Left colon (tissue), 2 donors: ENCODE results near the gene KRTAP2-3. TPM values are rescaled to one million over a fixed set of nuclear protein-coding genes. Genes with fewer than 3 reads are reported as not detected.

Experiments
- ATAC-seq: fragments of 200-7000 bp; cut with Tn5 transposase; one replicate; pipeline ENCODE4 v1.9.1; 2020; ENCODE audit warnings: mild to moderate bottlenecking, moderate library complexity
- DNase-seq, 2 donors: peaks; one replicate each; pipeline ENCODE4 v3.0.0-alpha.2; 2020
- intact Hi-C, 2 donors: fragments of 100-400 bp; cut with DNase I in 1 of 2; cut with micrococcal nuclease in 1 of 2; formaldehyde crosslinking; loops; one replicate each; pipeline versions ENCODE4 v1.11.2 to v1.14.0; 2022; cut with DNase I, micrococcal nuclease
- total RNA-seq, 2 donors: library from RNA; stranded (reverse); fragmentation: NEBNext Ultra II Directional; extraction: Animal tissue kit (Norgen Biotek cat#: 25700); gene quantifications; one replicate each; pipeline ENCODE4 v1.2.1, GENCODE V29; 2021
- donor health status: DM: no; HTN: no; CAD: no.
- donor health status: DM: yes; HTN: yes; CAD: no.

Gene KRTAP2-3
- total RNA-seq, 2 donors from 2014 or later: not detected

- no peak for ATAC-seq
- no peak for DNase-seq
- intact Hi-C loops: no loop called here
These were observed 50.6 kb downstream of the KRTAP2-3 start for GRCh38 chr17:41009301-41009760.

Other genes starting within 250 kb of the KRTAP2-3 start
- 10 to 100 TPM; 25.1 to 38.9 TPM for gene KRT10, start 237.5 kb downstream of the KRTAP2-3 start, total RNA-seq
- 1 to 10 TPM; 1.2 to 3.9 TPM for gene KRT12, start 192.9 kb downstream of the KRTAP2-3 start, total RNA-seq
- 1,000 to 10,000 TPM; 1,413 to 1,967 TPM for gene KRT20, start 174.9 kb downstream of the KRTAP2-3 start, total RNA-seq
- gene KRT23, start 122.5 kb downstream of the KRTAP2-3 start, total RNA-seq: under 1 TPM in 1 of 2 donors, not detected in 1; 0.28 TPM
- gene KRT39, start 93.2 kb downstream of the KRTAP2-3 start, total RNA-seq: not detected
- under 1 TPM; 0.21 to 0.39 TPM for gene KRT40, start 75.8 kb downstream of the KRTAP2-3 start, total RNA-seq
- not detected for gene KRTAP3-3, start 66.0 kb downstream of the KRTAP2-3 start, total RNA-seq
- gene KRTAP3-2, start 60.2 kb downstream of the KRTAP2-3 start, total RNA-seq: not detected
- not detected for gene KRTAP3-1, start 51.0 kb downstream of the KRTAP2-3 start, total RNA-seq
- not detected for gene KRTAP1-5, start 32.9 kb downstream of the KRTAP2-3 start, total RNA-seq
- not detected for gene KRTAP1-4, start 29.9 kb downstream of the KRTAP2-3 start, total RNA-seq
- gene KRTAP1-3, start 25.2 kb downstream of the KRTAP2-3 start, total RNA-seq: not detected
- gene KRTAP1-1, start 18.7 kb downstream of the KRTAP2-3 start, total RNA-seq: not detected
- not detected for gene KRTAP2-1, start 12.8 kb downstream of the KRTAP2-3 start, total RNA-seq
- not detected for gene KRTAP2-2, start 4.9 kb downstream of the KRTAP2-3 start, total RNA-seq
- not detected for gene KRTAP2-4, start 5.8 kb upstream of the KRTAP2-3 start, total RNA-seq
- not detected for gene KRTAP4-7, start 24.0 kb upstream of the KRTAP2-3 start, total RNA-seq
- not detected for gene KRTAP4-8, start 38.0 kb upstream of the KRTAP2-3 start, total RNA-seq
- not detected for gene KRTAP4-16, start 42.1 kb upstream of the KRTAP2-3 start, total RNA-seq
- not detected for gene KRTAP4-9, start 45.3 kb upstream of the KRTAP2-3 start, total RNA-seq
- gene KRTAP4-11, start 58.3 kb upstream of the KRTAP2-3 start, total RNA-seq: not detected
- gene KRTAP4-12, start 64.1 kb upstream of the KRTAP2-3 start, total RNA-seq: not detected
- gene KRTAP4-6, start 80.4 kb upstream of the KRTAP2-3 start, total RNA-seq: not detected
- gene KRTAP4-5, start 89.7 kb upstream of the KRTAP2-3 start, total RNA-seq: not detected
- gene KRTAP4-4, start 100.6 kb upstream of the KRTAP2-3 start, total RNA-seq: not detected
- gene KRTAP4-3, start 108.1 kb upstream of the KRTAP2-3 start, total RNA-seq: not detected
- gene KRTAP4-2, start 118.1 kb upstream of the KRTAP2-3 start, total RNA-seq: not detected
- gene KRTAP4-1, start 124.8 kb upstream of the KRTAP2-3 start, total RNA-seq: under 1 TPM in 1 of 2 donors, not detected in 1; 0.34 TPM
- not detected for gene KRTAP9-1, start 129.8 kb upstream of the KRTAP2-3 start, total RNA-seq
- not detected for gene KRTAP9-2, start 166.5 kb upstream of the KRTAP2-3 start, total RNA-seq
- gene KRTAP9-3, start 172.3 kb upstream of the KRTAP2-3 start, total RNA-seq: not detected
- not detected for gene KRTAP9-8, start 177.9 kb upstream of the KRTAP2-3 start, total RNA-seq
- gene KRTAP9-4, start 189.6 kb upstream of the KRTAP2-3 start, total RNA-seq: not detected
- gene KRTAP9-9, start 195.3 kb upstream of the KRTAP2-3 start, total RNA-seq: not detected
- not detected for gene KRTAP9-6, start 205.3 kb upstream of the KRTAP2-3 start, total RNA-seq
- not detected for gene KRTAP9-7, start 215.6 kb upstream of the KRTAP2-3 start, total RNA-seq
- gene KRTAP29-1, start 242.7 kb upstream of the KRTAP2-3 start, total RNA-seq: not detected
- not detected for gene KRTAP16-1, start 249.2 kb upstream of the KRTAP2-3 start, total RNA-seq